Astrocyte of the hippocampus (primary cell): ENCODE measurements around the gene OPHN1.
"Not testable (repeated sequence)": the region's sequence is repeated elsewhere in the genome, so short reads cannot be mapped to it uniquely, and the experiment has no call there.

Experiments used
- DNase-seq: peaks from one replicate; pipeline ENCODE4 v3.0.0; 2011; ENCODE audit warnings: low read depth, low spot score

OPHN1 gene

DNA sequence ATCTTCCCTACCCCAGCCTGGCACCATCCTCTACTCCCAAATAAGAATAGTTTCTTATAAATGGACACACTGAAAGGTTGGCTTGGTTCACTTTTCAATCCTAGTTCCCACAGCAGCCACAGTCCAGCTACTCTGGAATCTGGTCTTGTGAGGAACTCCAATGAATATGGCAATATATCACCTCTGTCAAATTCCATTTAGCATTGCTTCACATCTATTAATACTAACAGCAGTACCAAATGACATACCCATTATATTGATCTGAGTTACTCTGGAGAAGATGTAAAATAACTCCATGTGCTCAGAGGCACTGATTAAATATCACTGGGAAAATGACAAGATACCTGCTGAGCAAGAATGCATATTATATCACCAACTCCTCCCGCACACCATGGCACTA, 8.6 kb downstream of the OPHN1 start:
- no peak for DNase-seq

DNA sequence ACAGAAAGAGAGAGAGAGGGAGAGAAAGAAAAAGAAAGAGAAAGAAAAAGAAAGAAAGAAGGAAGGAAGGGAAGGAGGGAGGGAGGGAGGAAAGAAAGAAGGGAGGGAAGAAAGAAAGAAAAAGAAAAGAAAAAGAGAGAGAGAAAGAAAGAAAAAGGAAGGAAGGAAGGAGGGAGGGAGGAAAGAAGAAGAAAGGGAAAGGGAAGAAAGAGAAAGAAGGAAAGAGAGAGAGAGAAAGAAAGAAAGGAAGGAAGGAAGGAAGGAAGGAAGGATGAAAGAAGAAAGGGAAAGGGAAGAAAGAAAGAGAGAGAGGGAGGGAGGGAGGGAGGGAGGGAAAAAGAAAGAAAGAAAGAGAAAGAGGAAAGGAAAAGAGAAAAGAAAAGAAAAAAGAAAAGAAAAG, 10.8 kb downstream of the OPHN1 start:
- no peak for DNase-seq

DNA sequence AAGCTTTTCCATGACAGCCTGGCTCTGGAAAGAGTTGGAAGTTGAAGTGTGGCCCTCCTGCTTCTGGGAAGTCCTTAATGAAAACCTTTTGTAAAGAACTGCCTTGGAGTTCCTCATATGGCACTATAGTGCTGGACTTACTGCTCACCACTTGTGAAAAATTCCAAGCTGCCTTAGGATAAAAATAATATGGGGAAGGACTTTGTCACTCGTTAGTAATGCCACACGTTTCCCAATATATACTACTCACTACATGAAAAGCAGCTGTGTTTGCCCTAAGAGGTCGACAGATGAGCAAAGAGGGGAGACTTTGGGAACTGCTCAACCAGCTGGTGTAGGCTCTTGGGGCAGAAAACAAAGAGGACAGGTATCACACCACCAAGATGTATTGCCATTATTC, 11.7 kb downstream of the OPHN1 start:
- no peak for DNase-seq

DNA sequence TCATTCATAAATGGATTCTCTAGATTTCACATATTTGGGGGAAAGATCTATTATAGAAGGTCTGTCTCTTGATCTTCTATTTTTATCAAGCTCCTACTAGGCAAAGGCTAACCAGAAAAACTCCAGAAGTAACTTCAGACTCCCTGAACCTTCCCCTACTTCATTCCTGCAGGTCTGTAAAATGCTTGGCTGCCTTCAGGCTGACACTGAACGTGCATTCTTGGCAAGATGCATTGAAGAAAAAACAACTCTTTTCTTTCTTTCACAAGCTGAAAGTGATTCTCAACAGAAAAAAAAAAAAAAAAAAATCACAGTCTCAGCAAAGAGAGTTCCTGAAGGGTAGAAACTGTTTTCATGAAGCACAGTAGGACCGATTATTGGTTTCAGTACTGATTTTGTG, 12.7 kb downstream of the OPHN1 start:
- peak; percentile 49 for DNase-seq

DNA sequence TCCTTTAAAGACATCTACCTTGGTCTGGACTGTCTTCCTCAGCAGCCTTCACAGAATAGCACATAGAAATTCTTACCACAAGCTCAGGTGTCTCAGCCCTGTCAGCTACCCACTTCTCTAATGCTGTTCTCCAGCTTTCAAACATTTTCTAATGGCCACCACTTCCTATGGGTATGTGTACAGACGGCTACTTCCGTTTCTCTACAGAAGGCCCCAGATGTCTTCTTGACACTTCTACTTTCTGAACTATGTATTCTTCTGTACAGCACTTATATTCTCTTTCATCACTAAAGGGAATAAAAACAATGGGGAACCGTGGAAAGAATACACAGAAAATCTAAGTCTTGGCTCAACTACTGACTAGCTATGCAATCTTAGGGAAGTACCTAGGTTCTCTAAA, 13.3 kb downstream of the OPHN1 start:
- DNase-seq = no peak

DNA sequence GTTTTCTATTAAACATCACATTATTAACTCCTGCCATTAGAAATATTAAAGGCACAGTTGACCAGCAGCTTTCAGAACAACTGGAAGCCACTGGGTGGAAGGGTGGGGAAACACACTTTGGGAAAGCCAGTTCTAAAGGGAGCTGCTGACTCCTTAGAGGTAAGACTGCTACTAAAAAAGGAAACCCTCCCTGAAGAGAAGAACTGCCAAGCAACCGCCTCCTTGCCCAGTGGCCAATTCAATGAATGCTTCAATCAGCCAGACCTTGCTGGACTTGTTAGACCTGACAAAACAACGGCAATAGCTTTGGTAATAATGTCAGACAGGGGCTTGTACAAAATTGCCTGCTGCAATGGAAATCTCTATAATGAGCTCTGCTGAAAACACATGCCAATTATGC, 15.6 kb downstream of the OPHN1 start:
- no peak for DNase-seq

DNA sequence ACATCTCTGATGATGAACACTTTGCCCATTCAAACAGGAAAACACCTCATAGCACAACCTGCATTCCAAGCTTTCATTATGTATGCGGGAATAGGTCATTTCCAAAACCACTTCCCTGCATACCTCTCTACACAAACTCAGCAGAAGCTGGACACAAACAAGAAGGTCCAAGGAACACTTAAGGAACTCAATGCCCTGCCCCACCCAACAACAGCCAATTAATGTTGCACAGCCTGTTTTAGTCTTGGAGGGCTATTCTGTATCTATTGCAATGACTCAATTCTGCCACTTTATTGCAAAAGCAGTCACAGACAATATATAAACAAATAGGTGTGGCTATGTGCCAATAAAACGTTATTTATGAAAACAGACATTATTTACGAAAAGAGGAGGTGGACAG, 16.7 kb downstream of the OPHN1 start:
- peak; percentile 72 for DNase-seq

DNA sequence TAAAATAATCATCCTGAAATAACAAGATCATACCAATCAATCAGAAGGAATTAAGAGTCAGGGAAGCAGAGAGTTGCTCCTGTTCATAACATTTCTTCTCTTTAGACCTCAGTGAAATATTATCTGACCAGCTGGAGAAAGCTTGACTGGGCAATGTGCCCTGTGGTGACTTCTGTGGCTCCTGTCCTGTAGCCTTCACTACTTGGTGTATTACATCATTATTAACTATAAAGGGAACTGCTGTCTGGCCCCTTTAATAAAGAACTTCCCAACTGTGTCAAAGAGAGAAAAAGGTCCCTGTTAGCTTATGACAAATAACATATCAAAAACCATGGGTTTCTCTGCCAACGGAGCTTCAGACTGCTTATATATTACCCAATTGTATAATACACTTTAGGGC, 18.0 kb downstream of the OPHN1 start:
- peak; percentile 83 for DNase-seq

DNA sequence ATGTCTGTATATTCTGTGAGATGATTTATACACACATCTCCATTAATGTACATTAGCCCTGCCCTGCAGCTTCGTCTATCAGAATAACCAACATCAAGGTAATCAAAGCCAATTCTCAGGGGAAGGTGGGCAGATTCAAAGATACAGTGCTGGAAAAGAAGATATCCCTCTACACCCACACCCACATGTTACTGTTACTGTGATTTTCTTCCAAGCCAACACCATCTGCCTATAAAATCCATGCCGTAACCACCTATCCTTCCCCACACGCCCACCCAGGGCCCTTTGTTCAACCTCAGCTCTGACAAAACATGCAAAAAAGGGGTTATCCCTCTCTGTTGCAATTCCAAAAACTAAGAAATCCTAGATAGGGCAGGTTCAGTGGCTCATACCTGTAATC, 20.0 kb downstream of the OPHN1 start:
- DNase-seq = no peak

DNA sequence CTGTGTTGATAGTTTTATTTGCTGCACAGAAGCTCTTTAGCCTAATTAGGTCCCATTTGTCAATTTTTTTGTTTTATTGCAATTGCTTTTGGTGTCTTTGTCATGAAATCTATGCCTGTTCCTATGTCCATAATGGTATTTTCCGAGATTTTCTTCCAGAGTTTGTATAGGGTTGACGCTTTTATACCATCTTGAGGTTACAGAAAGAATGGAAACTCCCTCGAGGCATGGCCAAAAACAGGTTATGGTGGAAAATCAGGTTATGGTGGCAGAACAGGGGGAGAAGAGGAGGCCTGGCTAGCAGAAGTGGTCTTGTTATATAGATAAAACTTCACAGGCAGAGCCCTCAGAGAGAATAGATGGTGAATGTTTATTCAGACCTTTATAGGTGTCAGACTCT, 21.6 kb downstream of the OPHN1 start:
- DNase-seq = no peak

DNA sequence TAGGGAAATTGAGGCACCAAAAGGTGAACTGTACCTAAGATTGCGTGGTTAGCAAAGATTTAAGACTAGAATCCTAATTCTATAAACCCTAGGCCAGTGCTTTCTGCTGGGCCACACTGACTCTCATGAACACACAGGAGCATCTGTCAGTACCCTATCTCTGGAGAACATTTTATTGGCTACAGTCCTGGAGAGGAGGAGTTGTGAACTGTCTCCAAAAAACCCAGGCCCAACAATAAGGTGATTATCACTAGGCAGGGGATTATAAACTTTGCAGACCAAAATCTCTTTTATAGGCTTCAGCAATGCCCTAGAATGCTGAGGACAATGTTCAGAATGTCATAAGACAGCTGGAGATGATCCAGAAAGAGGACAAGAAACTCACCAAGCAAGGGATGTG, 24.1 kb downstream of the OPHN1 start:
- no peak for DNase-seq

DNA sequence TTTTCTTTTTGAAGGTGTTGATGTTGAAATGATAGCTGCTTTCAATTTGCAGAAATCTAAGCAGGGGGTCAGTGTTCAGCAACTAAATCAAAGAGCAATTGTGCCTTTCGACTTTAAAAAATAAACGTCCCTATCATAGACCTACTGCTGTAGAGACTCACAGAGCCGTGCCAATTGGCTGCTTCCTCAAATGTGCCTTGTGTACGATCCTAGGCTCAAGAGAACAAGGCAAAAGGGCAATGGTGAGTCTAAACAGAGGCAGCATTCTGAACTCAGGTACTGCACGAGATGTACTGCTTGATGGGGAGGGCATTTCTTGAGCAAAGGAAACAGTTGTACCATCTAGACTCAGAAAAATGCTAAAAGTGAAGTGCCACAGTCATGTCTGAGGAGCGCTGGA, 29.8 kb downstream of the OPHN1 start:
- DNase-seq = no peak

DNA sequence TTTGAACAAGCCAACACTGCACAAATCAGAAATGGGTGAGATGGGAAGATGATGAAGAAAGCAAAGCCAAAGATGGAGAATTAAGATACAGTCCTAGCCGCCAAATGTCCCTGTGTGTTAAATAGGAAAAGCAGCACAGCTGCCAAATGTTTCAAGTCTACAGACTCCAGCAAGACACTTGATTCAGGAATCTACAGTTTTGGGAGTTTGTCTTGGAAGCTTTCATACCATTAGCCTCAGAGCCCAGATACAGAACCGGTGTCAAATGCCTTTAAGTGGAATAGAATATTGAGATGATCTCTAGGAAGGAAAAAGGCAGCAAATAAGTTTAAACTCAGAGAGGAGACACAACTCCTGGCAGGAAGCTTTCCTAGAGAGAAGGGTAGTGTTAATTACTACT, 30.3 kb downstream of the OPHN1 start:
- DNase-seq = no peak

DNA sequence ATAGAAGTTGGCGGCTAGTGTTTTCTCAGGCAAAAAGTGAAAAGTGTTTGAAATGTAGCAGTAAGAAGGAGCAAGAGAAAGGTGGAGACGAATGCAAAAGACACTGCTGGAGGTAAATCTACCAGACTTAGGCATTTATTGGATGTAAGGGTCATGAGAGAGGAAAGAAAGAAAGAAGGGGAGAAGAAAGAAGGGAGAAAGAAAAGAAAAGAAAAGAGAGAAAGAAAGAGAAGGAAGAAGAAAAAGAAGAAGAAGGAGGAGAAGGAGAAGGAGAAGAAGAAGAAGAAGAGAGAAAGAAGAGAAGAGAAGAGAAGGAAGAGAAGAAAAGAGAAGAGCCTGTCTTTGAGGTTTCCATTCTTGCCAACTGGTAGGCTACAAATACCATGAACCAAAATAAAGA, 31.2 kb downstream of the OPHN1 start:
- DNase-seq = no peak

DNA sequence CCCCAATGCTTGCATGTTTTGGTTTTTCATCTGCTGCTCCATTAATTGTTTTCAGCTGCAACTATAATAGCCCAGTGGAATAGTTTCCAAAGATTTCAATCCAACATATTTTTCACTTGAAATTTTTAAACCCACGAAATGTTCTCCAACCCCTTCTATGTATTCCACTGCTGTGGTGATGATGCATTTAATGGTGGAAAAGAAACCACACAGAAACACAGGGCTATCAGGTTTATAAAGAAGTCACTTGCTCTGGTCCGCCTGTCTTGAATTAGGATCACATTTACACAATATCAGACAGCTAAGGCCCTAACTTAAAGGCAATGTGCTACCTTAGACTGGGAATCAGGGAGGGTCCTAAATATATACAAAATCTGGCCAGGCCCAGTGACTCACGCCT, 35.0 kb downstream of the OPHN1 start:
- DNase-seq = no peak

DNA sequence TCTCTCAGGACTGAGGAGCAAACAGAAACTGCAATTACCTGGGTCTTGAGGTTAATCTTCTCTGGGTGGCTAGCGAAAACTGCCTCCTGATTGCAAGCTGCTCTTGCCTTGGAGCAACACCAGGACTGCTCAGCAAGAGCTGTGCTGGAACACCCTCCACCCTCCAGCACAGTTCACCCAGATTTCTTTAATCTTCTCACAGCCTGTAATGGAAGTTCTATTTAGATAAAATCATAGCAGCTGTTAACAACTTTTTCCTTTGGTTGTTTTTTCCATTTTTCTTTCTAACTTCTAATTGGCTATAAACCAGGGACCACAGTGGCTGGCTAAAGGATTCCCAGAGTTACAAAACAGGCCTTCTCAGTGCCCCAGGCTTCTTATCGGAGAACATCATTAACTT, 36.3 kb downstream of the OPHN1 start:
- DNase-seq = no peak

DNA sequence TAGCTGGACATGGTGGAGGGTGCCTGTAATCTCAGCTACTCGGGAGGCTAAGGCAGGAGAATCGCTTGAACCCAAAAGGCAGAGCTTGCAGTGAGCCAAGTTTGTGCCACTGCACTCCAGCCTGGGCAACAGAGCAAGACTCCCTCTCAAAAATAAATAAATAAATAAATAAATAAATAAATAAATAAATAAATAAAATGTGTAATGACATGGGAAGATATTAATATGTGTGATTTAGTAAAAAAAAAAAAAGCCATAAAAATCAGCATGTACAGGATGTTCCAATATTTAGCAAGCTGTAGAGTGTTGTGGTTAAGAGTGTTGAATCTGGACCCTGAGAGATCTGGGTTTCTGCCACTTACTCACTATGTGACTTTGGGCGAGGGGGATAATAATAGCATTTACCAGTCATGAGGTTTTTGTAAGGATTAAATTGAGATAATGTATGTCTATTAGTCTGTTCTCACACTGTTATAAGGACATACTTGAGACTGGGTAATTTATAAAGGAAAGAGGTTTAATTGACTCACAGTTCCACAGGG, 43.8 kb downstream of the OPHN1 start:
- DNase-seq = not testable (repeated sequence)

DNA sequence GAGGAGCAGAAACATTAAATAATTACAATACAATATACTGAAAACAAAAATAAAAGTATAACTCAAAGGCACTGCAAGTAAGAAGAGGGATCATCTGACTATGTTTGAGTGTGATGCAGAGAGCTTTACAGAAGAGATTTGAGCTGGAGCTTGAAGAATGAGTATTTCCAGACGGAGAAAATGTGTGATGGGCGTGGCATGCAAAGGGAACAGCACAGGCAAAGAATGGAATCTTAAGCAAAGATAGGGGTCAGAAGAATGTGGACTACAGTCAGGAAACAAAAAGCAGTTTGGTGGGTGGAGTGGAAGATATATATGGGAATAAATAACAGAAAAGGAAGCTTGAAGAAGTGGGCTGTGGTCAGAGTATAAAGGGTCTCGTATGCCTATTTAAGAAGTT, 45.5 kb downstream of the OPHN1 start:
- no peak for DNase-seq

DNA sequence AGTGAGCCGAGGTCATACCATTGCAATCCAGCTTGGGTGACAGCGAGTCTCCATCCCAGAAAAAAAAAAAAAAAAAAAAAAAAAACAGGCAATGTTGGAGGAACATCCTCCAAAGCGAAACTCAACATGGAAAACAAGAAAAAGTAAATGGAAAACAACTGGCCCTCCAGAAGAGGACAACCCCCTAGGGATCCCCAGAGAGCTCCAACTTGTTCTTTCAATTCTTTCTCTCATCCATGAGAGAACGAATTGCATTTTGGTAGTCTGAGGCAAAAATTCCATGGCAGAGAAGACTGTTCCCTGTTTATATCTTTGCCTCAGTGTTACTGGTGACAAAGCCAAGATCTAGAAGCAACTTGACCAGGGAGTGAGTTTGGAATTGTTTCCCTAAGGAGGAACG, 49.8 kb downstream of the OPHN1 start:
- no peak for DNase-seq

DNA sequence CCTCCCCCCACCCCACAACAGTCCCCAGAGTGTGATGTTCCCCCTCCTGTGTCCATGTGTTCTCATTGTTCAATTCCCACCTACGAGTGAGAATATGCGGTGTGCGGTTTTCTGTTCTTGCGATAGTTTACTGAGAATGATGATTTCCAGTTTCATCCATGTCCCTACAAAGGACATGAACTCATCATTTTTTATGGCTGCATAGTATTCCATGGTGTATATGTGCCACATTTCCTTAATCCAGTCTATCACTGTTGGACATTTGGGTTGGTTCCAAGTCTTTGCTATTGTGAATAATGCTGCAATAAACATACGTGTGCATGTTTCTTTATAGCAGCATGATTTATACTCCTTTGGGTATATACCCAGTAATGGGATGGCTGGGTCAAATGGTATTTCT, 55.7 kb downstream of the OPHN1 start:
- not testable (repeated sequence) for DNase-seq

DNA sequence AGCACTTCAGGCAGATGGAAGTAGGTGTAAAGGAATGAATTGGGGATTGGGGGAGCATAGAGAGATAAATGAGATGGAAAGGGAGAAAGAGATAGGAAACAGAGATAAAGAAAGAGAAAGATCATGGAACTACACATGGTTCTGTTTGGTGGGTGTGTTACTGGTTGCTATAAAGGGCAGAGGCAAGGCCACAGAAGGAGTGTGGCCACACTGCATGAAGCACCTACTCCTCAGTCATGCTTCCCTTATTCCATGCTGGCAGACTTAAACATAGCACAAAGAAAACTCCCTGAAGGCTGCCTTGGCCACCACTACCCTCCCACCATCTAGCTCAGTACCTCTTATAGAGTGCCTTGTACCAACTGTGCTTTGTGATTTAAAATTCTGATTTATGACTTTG, 56.9 kb downstream of the OPHN1 start:
- no peak for DNase-seq

DNA sequence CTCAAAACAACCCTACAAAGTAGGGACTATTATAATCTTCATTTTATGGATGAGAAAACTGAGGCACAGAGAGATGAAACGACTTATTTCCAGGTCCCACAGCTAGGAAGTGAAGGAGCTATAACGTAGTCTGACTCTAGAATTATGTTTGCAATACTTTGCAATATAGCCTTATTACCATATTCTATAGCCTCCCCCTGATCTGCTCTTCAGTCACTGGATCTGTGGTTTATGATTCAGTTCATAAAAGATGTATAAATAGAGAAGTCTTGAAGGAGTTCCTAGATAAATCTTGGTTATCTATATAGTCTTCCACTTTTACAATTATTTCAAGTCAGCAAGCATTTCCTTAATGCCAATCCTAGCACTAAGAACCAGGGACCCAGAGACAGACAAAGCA, 57.5 kb downstream of the OPHN1 start:
- no peak for DNase-seq

DNA sequence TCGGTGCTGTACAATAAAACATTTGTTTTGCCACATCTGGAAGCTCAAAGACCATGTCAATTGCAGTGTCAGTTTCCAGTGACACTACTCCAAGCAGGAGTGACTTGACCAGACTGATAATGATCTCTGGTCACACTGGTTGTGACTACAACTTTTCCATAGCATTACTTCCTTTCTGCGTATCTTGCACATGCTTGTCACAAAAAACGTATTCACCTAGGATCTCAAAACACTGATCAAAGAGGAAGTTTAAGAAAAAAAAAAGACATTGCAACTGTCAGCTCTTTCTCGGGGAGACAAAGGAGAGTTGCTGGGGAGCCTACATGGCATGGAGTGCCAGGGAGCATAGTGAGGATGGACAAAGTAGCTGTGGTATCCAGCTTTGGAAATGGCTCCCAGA, 60.6 kb downstream of the OPHN1 start:
- no peak for DNase-seq

DNA sequence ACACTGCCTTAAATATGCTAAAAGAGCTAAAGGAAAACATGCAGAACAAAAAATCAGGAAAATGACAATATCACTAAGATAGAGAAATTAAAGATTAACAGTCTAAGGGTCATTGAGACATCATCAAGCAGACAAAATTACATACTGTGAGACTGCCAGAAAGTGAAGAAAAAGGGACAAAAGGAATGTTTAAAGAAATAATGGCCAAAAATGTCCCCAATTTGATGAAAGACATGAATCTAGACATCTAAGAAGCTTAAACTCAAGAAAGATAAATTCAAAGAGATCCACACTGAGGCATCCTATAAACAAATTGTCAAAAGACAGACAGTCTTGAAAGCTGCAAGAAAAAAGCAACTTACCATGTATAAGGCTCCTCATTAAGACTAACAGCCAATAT, 63.7 kb downstream of the OPHN1 start:
- no peak for DNase-seq

DNA sequence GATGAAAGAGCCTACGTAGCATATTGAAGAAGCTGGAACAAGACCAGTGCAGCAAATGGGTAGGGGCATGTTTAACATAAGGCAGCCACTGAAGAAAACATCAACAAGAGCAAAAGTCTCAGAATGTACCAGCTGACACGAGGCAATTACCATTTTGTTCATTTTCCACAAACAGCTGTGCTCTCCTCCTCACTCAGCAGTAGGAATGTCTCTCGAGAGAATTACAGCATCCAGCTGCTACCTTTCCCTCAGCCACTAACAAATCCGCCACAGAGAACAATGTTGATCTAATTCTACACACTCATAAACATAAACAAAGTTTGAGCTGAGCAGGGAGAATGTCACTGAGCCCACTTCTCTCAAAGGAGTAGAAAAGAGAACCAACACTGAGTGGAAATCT, 68.0 kb downstream of the OPHN1 start:
- DNase-seq = no peak
